ENCODE results near the gene COX15. TPM values are rescaled to one million over a fixed set of nuclear protein-coding genes. Genes with fewer than 3 reads are reported as not detected.

COX15 gene
- total and polyA plus RNA-seq, 5 donors from 2014 or later, result 18.0 to 42.3 (median 36.8) TPM

DNA sequence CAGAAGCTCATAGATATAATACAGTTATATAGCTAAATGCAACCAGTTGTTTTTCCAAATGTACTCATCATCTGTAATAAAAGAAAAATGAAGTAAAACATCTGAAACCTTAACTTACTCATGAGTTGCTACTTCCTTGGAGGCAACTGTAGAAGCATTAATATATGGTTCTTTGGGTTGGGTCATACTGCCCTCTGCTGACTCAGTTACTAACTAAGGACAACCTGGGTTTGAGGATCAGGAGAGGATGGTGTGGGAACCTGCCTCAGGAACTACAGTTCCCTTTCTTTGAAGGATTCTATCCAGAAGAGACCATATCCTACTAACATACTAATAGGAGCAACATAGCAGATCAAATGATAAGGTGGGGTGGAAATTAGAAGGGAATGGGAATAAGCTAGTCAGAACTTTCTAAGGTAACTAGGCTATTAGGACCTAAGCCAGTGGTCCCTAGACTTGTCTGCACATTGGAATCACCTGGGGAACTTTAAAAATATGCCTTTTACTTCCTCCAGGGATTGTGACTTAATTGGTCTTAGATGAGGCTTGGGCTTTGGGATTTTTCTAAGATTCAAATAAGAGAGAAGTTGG, 20.7 kb downstream of the COX15 start:
- no peaks in the 10 kb centered on the region for H3K9me3 ChIP-seq (ENCODE audit: control insufficient read depth in 2 of 2, low read length in 2 of 2)
- no peak overlapping the region for H3K4me3 ChIP-seq (ENCODE audit: low read depth, low read length)
- Mint-ChIP-seq H3K36me3 (peaks cover 40% of the 10 kb centered on the region), H3K4me3 (no peak overlapping the region), H3K27ac (no peak overlapping the region), H3K9me3 (no peaks in the 10 kb centered on the region), H3K27me3 (no peaks in the 10 kb centered on the region), H3K4me1 (peaks cover 0 to 2% (median 0%) of the 10 kb centered on the region in 4 donors)
- no peaks in the 10 kb centered on the region for H3K27me3 ChIP-seq (ENCODE audit: control insufficient read depth, insufficient read depth, low read length)
- peaks cover 47% of the 10 kb centered on the region for H3K36me3 ChIP-seq (ENCODE audit: control insufficient read depth, insufficient read depth, low read length)
- DNase-seq, result peak; percentile 8 to 71 (median 37)
- peak; percentile 60 to 69 for ATAC-seq (ENCODE audit: low read depth in 2 of 2)
- no peaks in the 10 kb centered on the region for H3K4me1 ChIP-seq (ENCODE audit: control insufficient read depth, insufficient read depth, low read length, poor library complexity, severe bottlenecking)
- H3K27ac ChIP-seq (ENCODE audit: insufficient read depth, low read length, poor library complexity, severe bottlenecking), result no peak overlapping the region

DNA sequence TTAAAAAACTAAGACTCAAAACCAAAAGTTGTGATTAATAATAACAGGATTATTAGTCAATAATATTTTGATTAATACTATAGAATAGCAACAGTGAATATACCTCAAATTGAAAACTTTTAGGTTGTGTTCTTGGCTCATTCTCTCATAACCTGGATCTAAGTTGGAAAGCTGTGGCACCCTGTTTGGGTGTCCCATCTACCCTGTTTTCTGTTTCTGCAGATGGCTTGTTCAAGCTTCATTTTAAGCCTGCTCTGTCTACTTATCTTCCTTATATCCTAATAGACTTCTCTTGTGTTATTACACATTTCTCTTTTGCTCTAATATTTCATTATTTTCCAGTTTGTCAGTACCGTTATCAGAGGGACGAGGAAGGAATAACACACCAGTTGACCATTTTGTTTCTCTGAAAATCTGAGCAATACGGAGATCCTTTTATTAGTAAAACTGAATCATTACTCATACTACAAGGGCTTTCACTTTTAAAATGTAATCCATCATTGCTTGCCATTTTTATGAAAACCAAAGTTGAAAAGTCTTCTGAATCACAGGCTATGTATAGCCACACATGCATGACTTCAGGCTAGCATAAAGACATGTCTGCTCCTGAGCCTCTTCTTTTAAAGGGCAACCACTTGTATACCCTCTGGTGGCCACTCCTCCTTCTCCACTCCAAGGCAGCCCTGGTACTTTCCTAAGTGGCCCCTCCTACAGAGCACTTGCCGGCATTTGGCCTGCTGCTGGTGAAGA, 22.3 kb downstream of the COX15 start:
- no peak overlapping the region for H3K27ac ChIP-seq (ENCODE audit: insufficient read depth, low read length, poor library complexity, severe bottlenecking)

DNA sequence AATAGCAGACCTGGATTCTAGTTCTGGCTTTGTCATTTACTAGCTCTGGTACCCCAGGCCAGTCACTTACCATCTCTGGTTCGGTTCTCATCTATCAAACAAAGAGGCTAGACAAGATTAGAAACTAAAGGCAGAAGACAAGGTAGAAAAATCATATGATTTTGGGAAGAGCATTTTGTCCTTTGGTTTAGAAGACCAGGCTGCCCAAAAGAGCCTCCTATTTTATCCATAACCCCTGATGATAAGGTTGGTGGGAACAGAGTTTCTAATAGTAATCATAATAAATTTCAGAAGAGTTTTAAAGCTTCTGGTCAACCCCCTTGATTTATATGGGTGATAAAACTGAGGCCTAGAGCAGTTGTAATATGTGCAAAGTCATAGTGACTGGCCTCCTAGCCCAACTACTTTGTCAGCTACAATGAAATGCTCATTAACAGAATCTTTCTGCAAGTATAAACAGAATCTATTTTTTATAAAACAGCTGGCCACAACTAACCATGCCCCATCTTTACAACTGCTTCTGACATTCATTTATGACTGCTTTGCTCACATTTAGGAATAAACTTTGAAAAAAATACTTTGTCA, 23.4 kb downstream of the COX15 start:
- Histone ChIP-seq H3K27me3 (ENCODE audit: control insufficient read depth, insufficient read depth, low read length) (no peaks in the 10 kb centered on the region), H3K27ac (ENCODE audit: insufficient read depth, low read length, poor library complexity, severe bottlenecking) (no peak overlapping the region), H3K4me1 (ENCODE audit: control insufficient read depth, insufficient read depth, low read length, poor library complexity, severe bottlenecking) (no peaks in the 10 kb centered on the region), H3K4me3 (ENCODE audit: low read depth, low read length) (no peak overlapping the region), H3K36me3 (ENCODE audit: control insufficient read depth, insufficient read depth, low read length) (peaks cover 47% of the 10 kb centered on the region), H3K9me3 (ENCODE audit: control insufficient read depth in 2 of 2, low read length in 2 of 2) (no peaks in the 10 kb centered on the region)
- H3K4me1 Mint-ChIP-seq, result no peaks in the 10 kb centered on the region
- peaks cover 40% of the 10 kb centered on the region for H3K36me3 Mint-ChIP-seq
- no peak overlapping the region for H3K27ac Mint-ChIP-seq
- no peaks in the 10 kb centered on the region for H3K9me3 Mint-ChIP-seq
- DNase-seq, result no peak
- H3K4me3 Mint-ChIP-seq, result no peak overlapping the region
- no peak for ATAC-seq (ENCODE audit: low read depth in 2 of 2)
- H3K27me3 Mint-ChIP-seq, result no peaks in the 10 kb centered on the region

More for the DNA sequence above, 22.3 kb downstream of the COX15 start:
- Mint-ChIP-seq H3K27ac (peak overlapping the region in 1 of 3 donors; percentile 91), H3K4me1 (peaks cover 0 to 2% (median 0%) of the 10 kb centered on the region in 4 donors), H3K36me3 (peaks cover 39% of the 10 kb centered on the region), H3K27me3 (no peaks in the 10 kb centered on the region), H3K4me3 (no peak overlapping the region), H3K9me3 (no peaks in the 10 kb centered on the region)
- DNase-seq (no peak), ATAC-seq (ENCODE audit: low read depth in 2 of 2) (no peak)
- Histone ChIP-seq H3K4me1 (ENCODE audit: control insufficient read depth, insufficient read depth, low read length, poor library complexity, severe bottlenecking) (no peaks in the 10 kb centered on the region), H3K36me3 (ENCODE audit: control insufficient read depth, insufficient read depth, low read length) (peaks cover 50% of the 10 kb centered on the region), H3K4me3 (ENCODE audit: low read depth, low read length) (no peak overlapping the region), H3K27me3 (ENCODE audit: control insufficient read depth, insufficient read depth, low read length) (no peaks in the 10 kb centered on the region), H3K9me3 (ENCODE audit: control insufficient read depth in 2 of 2, low read length in 2 of 2) (no peaks in the 10 kb centered on the region)

DNA sequence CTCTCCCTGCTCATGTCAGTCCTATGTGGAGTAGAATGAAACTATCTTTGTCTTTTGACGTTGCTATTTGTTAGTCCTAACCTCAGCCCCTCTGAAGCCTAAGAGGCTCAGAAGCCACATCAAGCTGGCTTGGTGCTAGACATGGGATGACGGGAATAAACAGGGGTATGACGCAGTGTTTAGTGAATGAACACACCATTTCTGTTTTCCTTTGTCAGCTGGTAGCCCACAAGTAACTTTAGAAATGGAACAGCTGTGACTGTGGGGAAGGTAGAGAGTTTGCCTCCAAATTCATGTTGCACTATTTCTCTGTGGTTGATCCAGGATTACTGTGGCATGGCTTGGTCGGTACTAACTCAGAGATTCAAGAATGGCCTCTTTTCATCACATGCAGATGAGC, 31.3 kb downstream of the COX15 start:
- peaks cover 53% of the 10 kb centered on the region for H3K36me3 Mint-ChIP-seq
- Histone ChIP-seq H3K4me1 (ENCODE audit: control insufficient read depth, insufficient read depth, low read length, poor library complexity, severe bottlenecking) (no peaks in the 10 kb centered on the region), H3K27me3 (ENCODE audit: control insufficient read depth, insufficient read depth, low read length) (no peaks in the 10 kb centered on the region), H3K27ac (ENCODE audit: insufficient read depth, low read length, poor library complexity, severe bottlenecking) (no peak overlapping the region), H3K9me3 (ENCODE audit: control insufficient read depth in 2 of 2, low read length in 2 of 2) (no peaks in the 10 kb centered on the region), H3K36me3 (ENCODE audit: control insufficient read depth, insufficient read depth, low read length) (peaks cover 46% of the 10 kb centered on the region), H3K4me3 (ENCODE audit: low read depth, low read length) (no peak overlapping the region)
- H3K27me3 Mint-ChIP-seq, result no peaks in the 10 kb centered on the region
- H3K4me3 Mint-ChIP-seq, result no peak overlapping the region
- DNase-seq, result no peak
- H3K27ac Mint-ChIP-seq, result no peak overlapping the region
- ATAC-seq (ENCODE audit: low read depth in 2 of 2), result no peak
- no peaks in the 10 kb centered on the region for H3K9me3 Mint-ChIP-seq
- H3K4me1 Mint-ChIP-seq, result no peaks in the 10 kb centered on the region

GRCh38 chr10:99698504-99699080, 33.3 kb downstream of the COX15 start:
- Mint-ChIP-seq H3K4me3 (no peak overlapping the region), H3K36me3 (peaks cover 49% of the 10 kb centered on the region), H3K9me3 (no peaks in the 10 kb centered on the region), H3K27ac (peak overlapping the region in 1 of 3 donors; percentile 16), H3K27me3 (no peaks in the 10 kb centered on the region), H3K4me1 (no peaks in the 10 kb centered on the region)
- no peaks in the 10 kb centered on the region for H3K27me3 ChIP-seq (ENCODE audit: control insufficient read depth, insufficient read depth, low read length)
- H3K9me3 ChIP-seq (ENCODE audit: control insufficient read depth in 2 of 2, low read length in 2 of 2), result no peaks in the 10 kb centered on the region
- DNase-seq, result peak in 1 of 3 donors; percentile 4
- no peak overlapping the region for H3K27ac ChIP-seq (ENCODE audit: insufficient read depth, low read length, poor library complexity, severe bottlenecking)
- ATAC-seq (ENCODE audit: low read depth in 2 of 2), result no peak
- no peaks in the 10 kb centered on the region for H3K4me1 ChIP-seq (ENCODE audit: control insufficient read depth, insufficient read depth, low read length, poor library complexity, severe bottlenecking)
- H3K36me3 ChIP-seq (ENCODE audit: control insufficient read depth, insufficient read depth, low read length), result peaks cover 38% of the 10 kb centered on the region
- no peak overlapping the region for H3K4me3 ChIP-seq (ENCODE audit: low read depth, low read length)

GRCh38 chr10:99695761-99696160, 36.2 kb downstream of the COX15 start:
- Mint-ChIP-seq H3K27me3 (no peaks in the 10 kb centered on the region), H3K36me3 (peaks cover 50% of the 10 kb centered on the region), H3K9me3 (no peaks in the 10 kb centered on the region), H3K4me1 (no peaks in the 10 kb centered on the region), H3K27ac (peak overlapping the region in 1 of 3 donors; percentile 11), H3K4me3 (no peak overlapping the region)
- no peak overlapping the region for H3K27ac ChIP-seq (ENCODE audit: insufficient read depth, low read length, poor library complexity, severe bottlenecking)
- no peaks in the 10 kb centered on the region for H3K27me3 ChIP-seq (ENCODE audit: control insufficient read depth, insufficient read depth, low read length)
- H3K4me1 ChIP-seq (ENCODE audit: control insufficient read depth, insufficient read depth, low read length, poor library complexity, severe bottlenecking), result no peaks in the 10 kb centered on the region
- DNase-seq (no peak), ATAC-seq (ENCODE audit: low read depth in 2 of 2) (no peak)
- no peak overlapping the region for H3K4me3 ChIP-seq (ENCODE audit: low read depth, low read length)
- no peaks in the 10 kb centered on the region for H3K9me3 ChIP-seq (ENCODE audit: control insufficient read depth in 2 of 2, low read length in 2 of 2)
- peaks cover 36% of the 10 kb centered on the region for H3K36me3 ChIP-seq (ENCODE audit: control insufficient read depth, insufficient read depth, low read length)

- Mint-ChIP-seq H3K9me3 (no peaks in the 10 kb centered on the region), H3K27me3 (no peaks in the 10 kb centered on the region), H3K36me3 (peaks cover 44% of the 10 kb centered on the region), H3K4me1 (no peaks in the 10 kb centered on the region), H3K27ac (peak overlapping the region in 1 of 3 donors; percentile 26), H3K4me3 (no peak overlapping the region)
- Histone ChIP-seq H3K9me3 (ENCODE audit: control insufficient read depth in 2 of 2, low read length in 2 of 2) (no peaks in the 10 kb centered on the region), H3K36me3 (ENCODE audit: control insufficient read depth, insufficient read depth, low read length) (peaks cover 34% of the 10 kb centered on the region), H3K27ac (ENCODE audit: insufficient read depth, low read length, poor library complexity, severe bottlenecking) (no peak overlapping the region), H3K4me3 (ENCODE audit: low read depth, low read length) (no peak overlapping the region), H3K4me1 (ENCODE audit: control insufficient read depth, insufficient read depth, low read length, poor library complexity, severe bottlenecking) (no peaks in the 10 kb centered on the region), H3K27me3 (ENCODE audit: control insufficient read depth, insufficient read depth, low read length) (no peaks in the 10 kb centered on the region)
- DNase-seq (no peak), ATAC-seq (ENCODE audit: low read depth in 2 of 2) (no peak)
These were observed 37.9 kb downstream of the COX15 start for GRCh38 chr10:99693933-99694583.

Measured in CD4-positive, CD25-positive, alpha-beta regulatory T cell (primary cell).